Hematopoietic multipotent progenitor cell treated with erythropoietin and hydrocortisone succinate and interleukin-3 and kit ligand, for 8 days (in vitro differentiated cells): ENCODE results near the gene TNFRSF25.
"Not testable (repeated sequence)": the region's sequence is repeated elsewhere in the genome, so short reads cannot be mapped to it uniquely, and the experiment has no call there.

Source experiments
- DNase-seq: peaks from one replicate; pipeline ENCODE4 v3.0.0-alpha.2; 2015

The TNFRSF25 gene

GRCh38 chr1:6467744-6468688 is 2.0 kb upstream of the TNFRSF25 start:
- DNase-seq = no peak

- no peak for DNase-seq
These were observed 1.3 kb upstream of the TNFRSF25 start for GRCh38 chr1:6467224-6467623.

GRCh38 chr1:6466751-6467150 is 778 bp upstream of the TNFRSF25 start:
- no peak for DNase-seq

- no peak for DNase-seq
These were observed 440 bp downstream of the TNFRSF25 start for GRCh38 chr1:6465461-6466005.

- no peak for DNase-seq
These were observed 1.1 kb downstream of the TNFRSF25 start for GRCh38 chr1:6464915-6465314.

- DNase-seq = peak; percentile 51
These were observed 1.5 kb downstream of the TNFRSF25 start for GRCh38 chr1:6464514-6464836.

GRCh38 chr1:6463120-6463412 is 2.9 kb downstream of the TNFRSF25 start:
- no peak for DNase-seq

GRCh38 chr1:6462412-6463119 is 3.4 kb downstream of the TNFRSF25 start:
- DNase-seq = no peak

GRCh38 chr1:6461538-6462411 is 4.2 kb downstream of the TNFRSF25 start:
- no peak for DNase-seq

- no peak for DNase-seq
These were observed 4.9 kb downstream of the TNFRSF25 start for GRCh38 chr1:6461051-6461530.

GRCh38 chr1:6460301-6461050 is 5.5 kb downstream of the TNFRSF25 start:
- DNase-seq = no peak

- DNase-seq = no peak
These were observed 6.1 kb downstream of the TNFRSF25 start for GRCh38 chr1:6459850-6460265.

- DNase-seq = no peak
These were observed 9.0 kb downstream of the TNFRSF25 start for GRCh38 chr1:6456800-6457466.

- DNase-seq = not testable (repeated sequence)
These were observed 10.0 kb downstream of the TNFRSF25 start for GRCh38 chr1:6455752-6456520.

GRCh38 chr1:6454856-6455751 is 10.9 kb downstream of the TNFRSF25 start:
- no peak for DNase-seq

GRCh38 chr1:6453895-6454855 is 11.8 kb downstream of the TNFRSF25 start:
- DNase-seq = not testable (repeated sequence)

- no peak for DNase-seq
These were observed 15.0 kb downstream of the TNFRSF25 start for GRCh38 chr1:6450943-6451373.

- not testable (repeated sequence) for DNase-seq
These were observed 15.5 kb downstream of the TNFRSF25 start for GRCh38 chr1:6450486-6450885.
